GM10248 (cell line): ENCODE results near the gene FSHR.

Experiments
- CTCF ChIA-PET: fragments of 300-600 bp; sonication (Branson Sonifier 250); formaldehyde crosslinking; extraction: SDS; loops from one replicate; lab custom pipeline; 2021; ENCODE audit warnings: antibody characterized with exemption; lab: Yijun Ruan, JAX
- POLR2A ChIA-PET: fragments of 350-650 bp; sonication (Branson Sonifier 250); formaldehyde crosslinking; extraction: SDS; loops from one replicate; lab custom pipeline; 2020; ENCODE audit warnings: antibody characterized with exemption; lab: Yijun Ruan, JAX
- DNase-seq: peaks from one replicate; pipeline ENCODE4 v3.0.0; 2012; ENCODE audit errors: extremely low spot score
- CTCF ChIP-seq: IDR thresholded peaks from 2 replicates; pipeline ENCODE4 v1.5.1; 2012; ENCODE audit warnings: mild to moderate bottlenecking, low read depth; ENCODE audit errors: extremely low read depth, missing control alignments, control extremely low read depth

Gene FSHR

GRCh38 chr2:49178656-49179055, 24.3 kb upstream of the FSHR start:
- POLR2A ChIA-PET = no interaction called here
- DNase-seq = no peak
- CTCF ChIA-PET = no interaction called here
- no peak for TF ChIP-seq CTCF

- TF ChIP-seq CTCF = no peak
- no peak for DNase-seq
- ChIA-PET CTCF (no interaction called here), POLR2A (no interaction called here)
These were observed 22.9 kb upstream of the FSHR start for GRCh38 chr2:49177194-49177593.

GRCh38 chr2:49175831-49176230, 21.5 kb upstream of the FSHR start:
- no peak for TF ChIP-seq CTCF
- ChIA-PET POLR2A (no interaction called here), CTCF (interaction anchor here (1.4 kb wide), 1 partner anchor 10 kb away, joined by 3 read pairs; no protein-coding TSS in a partner anchor)
- no peak for DNase-seq

GRCh38 chr2:49174750-49175149, 20.4 kb upstream of the FSHR start:
- CTCF ChIA-PET = interaction anchor here (1.1 to 1.4 kb wide), 2 partner anchors 11 kb away, joined by 3 read pairs; no protein-coding TSS in a partner anchor
- POLR2A ChIA-PET = no interaction called here
- no peak for DNase-seq
- TF ChIP-seq CTCF = no peak

GRCh38 chr2:49167131-49167530, 12.8 kb upstream of the FSHR start:
- ChIA-PET POLR2A (no interaction called here), CTCF (no interaction called here)
- no peak for TF ChIP-seq CTCF
- no peak for DNase-seq

GRCh38 chr2:49165662-49166061, 11.3 kb upstream of the FSHR start:
- DNase-seq = no peak
- TF ChIP-seq CTCF = no peak
- ChIA-PET CTCF (interaction anchor here (1.5 to 1.6 kb wide), 2 partner anchors 21 to 45 kb away, joined by 4 to 5 read pairs; no protein-coding TSS in a partner anchor), POLR2A (no interaction called here)
